Activated T-helper 9 cell treated with anti-CD3 and anti-CD28 coated beads, Interleukin-2, amount 50 U/mL, for 16 hours (primary cell): ENCODE measurements around the gene ASF1B.
"Not testable (repeated sequence)": the region's sequence is repeated elsewhere in the genome, so short reads cannot be mapped to it uniquely, and the experiment has no call there.

Experiments used
- DNase-seq: peaks from one replicate; pipeline ENCODE4 v3.0.0-alpha.2; 2020; ENCODE audit warnings: low read depth

ASF1B gene

GRCh38 chr19:14136509-14137281 lies at the start of gene ASF1B:
TSS of gene ASF1B (minus strand) at chr19:14136589. CDS start at chr19:14136456, 133 bp downstream.
- peak; percentile 97 for DNase-seq

DNA sequence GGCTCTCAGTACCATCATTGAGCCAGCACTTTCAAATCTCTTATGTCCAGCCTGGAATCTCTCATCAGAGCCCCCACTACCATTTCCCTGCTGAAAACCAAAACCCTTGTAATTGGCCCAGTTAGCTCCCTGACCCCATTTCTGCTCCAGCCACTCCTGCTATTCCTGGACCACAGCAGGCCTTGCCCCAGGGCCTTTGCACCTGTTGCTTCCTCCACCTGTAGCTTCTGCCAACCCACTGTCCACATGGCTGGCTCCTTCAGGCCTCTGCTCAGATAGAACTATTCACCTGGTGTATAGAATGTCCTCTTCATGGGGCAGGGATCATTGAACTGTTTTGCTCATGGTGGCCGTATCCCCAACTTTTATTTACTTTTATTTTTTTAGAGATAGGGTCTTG lies 49.3 kb upstream of the ASF1B start:
- DNase-seq, result not testable (repeated sequence)

- DNase-seq, result no peak
Measured at GRCh38 chr19:14185158-14185557, 48.8 kb upstream of the ASF1B start.

DNA sequence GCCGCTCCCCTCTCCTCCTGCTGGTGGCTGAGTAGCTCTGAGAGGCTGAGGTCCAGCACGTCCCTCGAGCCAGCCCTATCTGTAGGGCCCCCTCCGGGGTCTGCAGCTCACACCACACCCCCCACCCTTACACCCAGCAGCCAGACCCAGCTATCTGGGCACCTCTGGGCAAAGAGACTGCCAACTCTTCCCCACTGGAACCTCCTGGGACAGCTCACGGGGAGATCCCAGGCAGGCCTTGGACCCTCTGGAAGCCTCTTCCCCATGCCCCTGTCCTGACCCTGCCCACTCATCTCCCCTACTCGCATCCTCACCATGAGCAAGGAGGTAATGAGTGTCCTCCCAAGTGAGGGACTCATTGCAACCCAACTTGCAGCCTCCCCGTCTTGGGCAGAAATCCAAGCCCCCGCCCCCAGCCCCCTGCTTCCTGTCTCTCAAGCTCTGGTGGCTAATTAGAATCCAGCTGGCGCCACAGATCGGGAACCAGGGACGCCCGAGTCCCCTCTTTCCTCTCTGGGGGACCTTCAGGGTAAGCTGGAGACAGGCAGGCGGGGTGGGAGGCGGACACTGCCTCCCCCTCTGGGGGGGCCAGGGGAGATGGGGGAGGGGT lies 47.5 kb upstream of the ASF1B start:
- no peak for DNase-seq

DNA sequence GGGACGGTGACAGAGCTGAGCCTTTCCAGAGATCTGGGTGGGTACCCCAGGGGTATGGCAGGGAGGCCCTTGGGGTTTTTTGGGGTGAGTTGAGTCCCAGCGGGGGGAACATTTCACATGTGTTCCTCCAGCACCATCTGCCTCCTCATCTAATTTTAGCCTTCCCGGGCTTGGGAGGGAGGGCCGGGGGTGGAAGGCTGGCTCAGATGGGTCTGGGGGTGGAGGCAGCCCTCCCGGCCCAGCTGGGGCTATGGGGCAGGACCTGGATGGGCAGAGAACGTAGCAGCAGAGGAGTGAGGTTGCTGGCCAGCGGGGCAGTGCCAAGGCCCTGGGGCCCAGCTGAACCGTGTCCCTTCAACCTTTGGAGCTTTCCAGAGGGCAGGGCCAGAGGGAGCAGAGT lies 46.1 kb upstream of the ASF1B start:
- no peak for DNase-seq

DNA sequence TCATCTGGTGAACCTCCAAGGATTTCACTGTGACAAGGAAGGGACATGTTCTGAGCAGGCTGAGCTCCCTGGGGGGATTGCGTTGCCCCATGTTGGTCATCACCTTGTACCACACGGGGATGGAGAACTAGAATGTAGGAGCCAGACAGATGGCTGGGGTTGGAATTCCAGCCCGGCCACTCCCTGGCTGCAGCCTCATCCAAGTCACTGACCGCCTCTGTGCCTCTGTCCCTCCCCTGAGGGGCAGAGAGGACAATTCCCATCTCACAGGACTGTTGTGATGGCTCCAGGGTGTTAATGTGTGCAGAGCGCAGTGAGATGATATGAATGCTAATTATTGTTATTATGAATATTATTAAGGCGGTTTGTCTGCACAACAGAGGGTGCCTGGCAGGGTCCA lies 45.5 kb upstream of the ASF1B start:
- no peak for DNase-seq

DNA sequence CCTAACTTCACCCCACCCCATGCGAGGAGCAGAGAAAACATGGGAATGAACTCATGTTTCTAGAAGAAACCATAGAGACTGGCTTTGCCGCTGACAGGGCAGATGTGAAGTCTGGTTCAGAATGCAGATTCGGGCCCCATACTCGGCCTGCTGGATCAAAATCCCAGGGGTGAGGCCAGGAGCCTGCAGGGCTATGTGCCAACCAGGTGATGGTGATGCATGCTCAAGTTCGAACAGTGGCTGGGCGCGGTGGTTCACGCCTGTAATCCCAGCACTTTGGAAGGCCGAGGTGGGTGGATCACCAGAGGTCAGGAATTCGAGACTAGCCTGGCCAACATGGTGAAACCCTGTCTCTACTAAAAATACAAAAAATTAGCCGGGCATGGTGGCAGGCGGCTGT lies 44.8 kb upstream of the ASF1B start:
- not testable (repeated sequence) for DNase-seq

DNA sequence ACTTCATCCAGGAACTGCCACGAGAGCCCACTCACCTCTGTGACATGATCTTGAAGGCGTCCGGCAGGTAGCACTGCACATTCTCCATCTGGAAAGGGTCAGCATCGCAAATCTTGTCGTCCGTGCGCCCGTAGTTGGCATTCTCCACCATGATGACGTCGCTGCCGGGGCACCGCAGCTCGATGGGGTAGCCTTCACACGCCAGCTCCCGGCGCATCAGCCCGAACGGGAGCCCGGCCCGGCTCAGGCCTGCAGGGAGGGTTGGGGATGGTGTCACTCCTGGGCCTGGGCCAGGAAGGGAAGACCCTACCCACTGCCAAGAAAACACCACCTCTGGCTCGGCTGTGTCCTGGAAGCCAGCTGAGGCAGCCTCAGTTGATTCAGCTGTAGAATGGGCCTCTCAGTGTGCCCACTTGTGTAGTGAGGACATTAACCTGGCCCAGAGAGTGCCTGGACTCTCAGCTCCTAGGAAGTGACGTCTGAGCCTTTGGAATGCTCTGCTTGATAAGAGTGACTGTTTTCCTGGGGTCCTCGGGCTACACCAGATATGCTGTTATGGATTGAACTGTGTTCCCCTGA lies 41.2 kb upstream of the ASF1B start:
- no peak for DNase-seq

- no peak for DNase-seq
Measured at GRCh38 chr19:14175351-14175792, 39.0 kb upstream of the ASF1B start.

DNA sequence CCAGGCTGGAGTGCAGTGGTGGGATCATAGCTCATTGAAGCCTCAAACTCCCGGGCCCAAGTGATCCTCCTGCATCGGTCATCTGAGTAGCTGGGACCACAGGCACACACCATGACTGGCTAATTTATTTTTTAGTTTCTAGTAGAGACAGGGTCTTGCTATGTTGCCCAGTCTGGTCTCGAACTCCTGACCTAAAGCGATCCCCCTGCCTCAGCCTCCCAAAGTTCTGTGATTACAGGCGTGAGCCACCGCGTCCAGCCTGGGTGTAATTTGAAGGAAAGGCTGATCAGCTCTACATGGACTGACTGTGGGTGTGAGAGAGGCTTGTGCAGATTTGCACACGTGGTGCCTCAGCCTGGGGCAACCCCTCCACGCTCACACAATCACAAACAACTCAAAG lies 38.5 kb upstream of the ASF1B start:
- DNase-seq, result no peak

GRCh38 chr19:14168993-14169392 lies 32.6 kb upstream of the ASF1B start:
- DNase-seq, result no peak

- DNase-seq, result no peak
Measured at GRCh38 chr19:14168259-14168972, 32.0 kb upstream of the ASF1B start.

DNA sequence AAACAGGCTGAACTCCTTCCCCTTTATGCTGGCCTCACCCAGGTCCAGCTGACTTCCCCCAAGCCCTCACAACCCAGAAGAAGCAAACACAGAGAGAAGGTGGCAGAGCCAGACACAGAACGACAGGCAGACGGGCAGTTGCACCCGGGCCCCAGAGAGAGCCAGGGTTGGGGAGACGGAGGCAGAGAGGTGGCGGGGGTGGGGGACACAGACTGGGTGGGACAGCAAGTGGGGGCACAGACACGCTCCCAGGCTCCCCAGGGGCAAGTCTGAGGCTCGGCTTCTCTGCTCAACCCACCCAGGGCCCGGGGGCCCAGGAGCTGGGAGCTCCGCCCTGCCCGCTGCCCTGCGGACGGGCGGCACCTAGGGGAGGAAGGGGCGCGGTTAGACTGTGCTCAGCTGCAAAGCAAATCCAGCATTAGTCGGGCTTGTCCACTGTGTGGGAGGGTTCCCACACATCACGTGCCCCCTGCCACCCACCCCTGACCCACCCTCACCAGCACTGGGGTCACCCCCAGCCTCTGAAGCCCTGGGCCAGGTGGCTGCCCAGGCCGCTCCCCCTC lies 31.3 kb upstream of the ASF1B start:
- DNase-seq, result no peak

DNA sequence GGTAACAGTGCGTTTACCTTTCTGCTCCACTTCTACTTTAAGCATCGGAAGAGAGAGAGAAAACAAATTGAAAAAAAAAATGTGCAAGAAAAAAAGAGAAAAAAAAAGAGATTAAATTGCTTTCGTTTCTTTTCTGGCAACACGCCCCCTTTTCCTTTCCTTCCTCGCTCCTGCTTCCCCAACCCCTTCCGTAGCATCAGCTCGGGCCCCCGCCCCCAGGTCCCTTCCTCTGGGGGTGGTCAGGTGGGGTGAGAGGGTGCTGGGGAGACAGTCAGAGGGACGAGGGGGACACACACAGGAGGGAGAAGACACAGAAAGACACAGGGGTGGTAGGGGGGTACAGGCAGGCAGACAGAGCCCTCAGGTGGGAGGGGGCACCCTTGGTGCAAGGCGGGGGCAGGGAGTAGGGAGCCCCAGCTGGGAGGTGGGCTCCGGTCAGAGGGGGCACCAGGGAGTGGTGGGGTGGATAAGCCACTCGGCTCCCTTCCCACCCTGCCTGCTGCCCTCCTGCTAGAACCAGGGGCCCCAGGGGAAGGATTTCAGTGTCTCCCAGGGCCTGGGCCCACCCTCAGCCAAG lies 30.7 kb upstream of the ASF1B start:
- DNase-seq, result no peak

GRCh38 chr19:14165990-14166830 lies 29.8 kb upstream of the ASF1B start:
- no peak for DNase-seq

- DNase-seq, result no peak
Measured at GRCh38 chr19:14164724-14165493, 28.5 kb upstream of the ASF1B start.

- DNase-seq, result no peak
Measured at GRCh38 chr19:14164082-14164481, 27.7 kb upstream of the ASF1B start.

- DNase-seq, result no peak
Measured at GRCh38 chr19:14162871-14163297, 26.5 kb upstream of the ASF1B start.

DNA sequence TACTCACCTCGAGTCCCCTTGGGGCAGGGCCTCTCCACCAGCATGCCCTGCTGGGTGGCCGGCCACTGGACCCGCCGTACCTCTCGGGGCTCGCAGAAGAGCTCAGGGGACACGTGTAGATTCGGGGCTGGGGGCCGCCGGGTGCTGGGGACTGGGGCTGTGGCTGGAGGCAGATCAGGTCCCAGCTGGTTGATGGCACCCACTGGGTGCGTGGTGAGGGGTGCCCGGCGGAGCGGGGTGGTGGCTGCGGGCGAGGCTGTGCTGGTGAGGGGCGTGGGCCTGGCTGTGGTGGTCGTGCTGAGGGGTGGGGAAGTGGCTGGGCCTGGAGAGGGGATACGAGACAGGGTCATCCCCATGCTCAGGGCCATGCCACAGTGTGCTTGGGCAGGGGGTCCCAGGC lies 24.9 kb upstream of the ASF1B start:
- no peak for DNase-seq

DNA sequence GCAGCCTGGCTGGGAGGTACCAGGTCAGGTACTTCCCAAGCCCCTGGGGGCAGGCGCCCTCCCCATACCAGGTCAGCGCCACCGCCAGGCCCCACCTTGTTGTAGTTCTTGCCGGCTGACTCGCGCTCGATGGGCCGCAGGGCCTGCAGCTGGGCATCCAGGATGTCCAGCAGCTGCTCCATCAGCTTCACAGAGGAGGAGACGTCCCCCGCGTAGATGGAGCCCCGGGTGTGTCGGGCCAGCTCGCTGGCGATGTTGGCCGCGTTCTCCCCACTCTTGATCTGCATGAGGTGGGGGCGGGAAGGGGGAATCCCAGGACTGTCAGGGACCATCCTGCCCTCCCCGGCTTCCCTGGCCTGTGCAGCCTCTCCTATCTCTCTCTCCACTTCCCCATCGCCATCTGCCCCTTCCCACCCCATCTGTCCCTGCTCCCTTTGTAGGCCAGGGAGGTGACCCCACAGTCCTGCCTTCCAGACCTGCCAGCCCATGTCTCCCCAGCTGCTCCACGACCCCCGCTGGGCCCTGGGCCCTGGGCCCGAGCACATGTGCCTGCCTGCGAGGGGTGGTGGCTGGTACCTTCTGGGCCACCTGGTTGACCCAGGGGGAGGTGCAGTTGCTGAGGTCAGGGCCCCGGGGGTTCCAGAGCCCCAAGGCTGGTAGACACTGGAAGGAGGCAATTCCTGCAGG lies 23.8 kb upstream of the ASF1B start:
- no peak for DNase-seq
